Spinal cord (tissue), 10 donors: ENCODE measurements around the gene SYNM. TPM values are rescaled to one million over a fixed set of nuclear protein-coding genes. Genes with fewer than 3 reads are reported as not detected.

Experiments used
- DNase-seq, 6 donors: peaks; one replicate each; pipeline versions ENCODE4 v3.0.0 to v3.0.0-alpha.2; 2013 to 2015; ENCODE audit warnings: low spot score in 6 of 6, low read depth in 4 of 6
- H3K27ac ChIP-seq: one replicate; pipeline ENCODE4 v1.5.1; 2013; ENCODE audit warnings: low read depth, low read length, control low read depth
- H3K27me3 ChIP-seq: one replicate; pipeline ENCODE4 v1.6.1; 2013; ENCODE audit warnings: low read length; ENCODE audit not compliant: control insufficient read depth, insufficient read depth
- H3K36me3 ChIP-seq: one replicate; pipeline ENCODE4 v1.6.1; 2013; ENCODE audit warnings: low read length; ENCODE audit not compliant: control insufficient read depth, insufficient read depth
- H3K4me1 ChIP-seq: one replicate; pipeline ENCODE4 v1.6.1; 2013; ENCODE audit warnings: low read length; ENCODE audit not compliant: control insufficient read depth, insufficient read depth
- H3K4me3 ChIP-seq: one replicate; pipeline ENCODE4 v1.5.1; 2013; ENCODE audit warnings: low read depth, low read length, control low read depth
- H3K9me3 ChIP-seq: one replicate; pipeline ENCODE4 v1.6.1; 2013; ENCODE audit warnings: low read length; ENCODE audit not compliant: control insufficient read depth, insufficient read depth
- WGBS: methylation state at CpG from one replicate; pipeline ENCODE4 v1.1.5; 2013; ENCODE audit warnings: missing lambda C conversion rate; ENCODE audit not compliant: insufficient coverage; 5-methylcytosine and 5-hydroxymethylcytosine counted together
- polyA plus RNA-seq, 2 donors: library from polyadenylated mRNA; unstranded; fragments of 120-200 nt; gene quantifications; one replicate each; pipeline ENCODE4 v1.2.1, GENCODE V29; 2013; ENCODE audit not compliant: insufficient read length in 2 of 2
- total RNA-seq, 2 donors: library from RNA; depleted of rRNA in 1 of 2; stranded (reverse); fragments of 120-200 nt in 1 of 2; fragments of >200 nt in 1 of 2; gene quantifications; one replicate each; pipeline versions ENCODE4 v1.2.3 to v1.2.4, GENCODE V29; 2013 to 2014
- donor health status: healthy.

The SYNM gene
- total and polyA plus RNA-seq, 4 donors, result 14.1 to 32.5 (median 28.5) TPM

- Histone ChIP-seq H3K27me3 (peaks cover 9% of the 10 kb centered on the region), H3K4me3 (no peak overlapping the region), H3K36me3 (peaks cover 2% of the 10 kb centered on the region), H3K9me3 (no peaks in the 10 kb centered on the region), H3K27ac (no peak overlapping the region), H3K4me1 (peaks cover 16% of the 10 kb centered on the region)
- DNase-seq, result no peak
- 89% methylated on average over 10 of the region's 11 CpGs for WGBS
Measured at GRCh38 chr15:99096173-99096893, 8.5 kb upstream of the SYNM start.

GRCh38 chr15:99096894-99097426 is 7.9 kb upstream of the SYNM start:
- H3K27ac ChIP-seq, result no peak overlapping the region
- peaks cover 9% of the 10 kb centered on the region for H3K27me3 ChIP-seq
- no peaks in the 10 kb centered on the region for H3K9me3 ChIP-seq
- H3K36me3 ChIP-seq, result peaks cover 2% of the 10 kb centered on the region
- DNase-seq, result no peak
- peaks cover 16% of the 10 kb centered on the region for H3K4me1 ChIP-seq
- 95% methylated on average over 8 of the region's 11 CpGs for WGBS
- H3K4me3 ChIP-seq, result no peak overlapping the region

GRCh38 chr15:99097441-99098410 is 7.2 kb upstream of the SYNM start:
- 92% methylated on average over 7 of the region's 14 CpGs for WGBS
- H3K4me1 ChIP-seq, result peaks cover 22% of the 10 kb centered on the region
- peaks cover 2% of the 10 kb centered on the region for H3K36me3 ChIP-seq
- no peak overlapping the region for H3K27ac ChIP-seq
- peaks cover 15% of the 10 kb centered on the region for H3K27me3 ChIP-seq
- no peak overlapping the region for H3K4me3 ChIP-seq
- no peaks in the 10 kb centered on the region for H3K9me3 ChIP-seq
- no peak for DNase-seq

- H3K4me1 ChIP-seq, result peaks cover 24% of the 10 kb centered on the region
- H3K4me3 ChIP-seq, result no peak overlapping the region
- no peak for DNase-seq
- H3K9me3 ChIP-seq, result no peaks in the 10 kb centered on the region
- H3K36me3 ChIP-seq, result peaks cover 2% of the 10 kb centered on the region
- WGBS, result 97% methylated on average over 11 of the region's 12 CpGs
- peaks cover 18% of the 10 kb centered on the region for H3K27me3 ChIP-seq
- no peak overlapping the region for H3K27ac ChIP-seq
Measured at GRCh38 chr15:99098426-99098825, 6.5 kb upstream of the SYNM start.

- Histone ChIP-seq H3K27me3 (peaks cover 18% of the 10 kb centered on the region), H3K36me3 (peaks cover 2% of the 10 kb centered on the region), H3K4me3 (no peak overlapping the region), H3K9me3 (no peaks in the 10 kb centered on the region), H3K27ac (no peak overlapping the region), H3K4me1 (peaks cover 24% of the 10 kb centered on the region)
- 93% methylated on average over 4 of the region's 6 CpGs for WGBS
- DNase-seq, result no peak
Measured at GRCh38 chr15:99098991-99099390, 5.9 kb upstream of the SYNM start.

GRCh38 chr15:99099661-99100060 is 5.2 kb upstream of the SYNM start:
- H3K9me3 ChIP-seq, result no peaks in the 10 kb centered on the region
- peaks cover 18% of the 10 kb centered on the region for H3K27me3 ChIP-seq
- H3K4me1 ChIP-seq, result peaks cover 26% of the 10 kb centered on the region
- 90% methylated on average over 7 of the region's 7 CpGs for WGBS
- no peak for DNase-seq
- H3K4me3 ChIP-seq, result no peak overlapping the region
- no peak overlapping the region for H3K27ac ChIP-seq
- H3K36me3 ChIP-seq, result peaks cover 2% of the 10 kb centered on the region

GRCh38 chr15:99100245-99101173 is 4.4 kb upstream of the SYNM start:
- DNase-seq, result peak in 4 of 6 donors; percentile 57 to 92 (median 76)
- Histone ChIP-seq H3K27ac (no peak overlapping the region), H3K27me3 (peaks cover 18% of the 10 kb centered on the region), H3K36me3 (peaks cover 2% of the 10 kb centered on the region), H3K4me1 (peaks cover 27% of the 10 kb centered on the region), H3K9me3 (no peaks in the 10 kb centered on the region), H3K4me3 (peak overlapping the region; percentile 45)
- WGBS, result 2% methylated on average over 44 of the region's 50 CpGs

GRCh38 chr15:99101501-99101900 is 3.4 kb upstream of the SYNM start:
- H3K36me3 ChIP-seq, result peaks cover 2% of the 10 kb centered on the region
- H3K4me3 ChIP-seq, result no peak overlapping the region
- H3K9me3 ChIP-seq, result no peaks in the 10 kb centered on the region
- 59% methylated on average over 7 of the region's 7 CpGs for WGBS
- no peak for DNase-seq
- H3K4me1 ChIP-seq, result peaks cover 20% of the 10 kb centered on the region
- no peak overlapping the region for H3K27ac ChIP-seq
- peaks cover 24% of the 10 kb centered on the region for H3K27me3 ChIP-seq
